GM06990 (cell line): ENCODE results near the gene WDR45B.

Source experiments
- DNase-seq: peaks from one replicate; pipeline ENCODE4 v3.0.0-alpha.2; 2011; ENCODE audit not compliant: insufficient read length; ENCODE audit errors: extremely low read depth
- H3K27me3 ChIP-seq: replicated peaks from 2 replicates; pipeline ENCODE4 v1.6.0; 2011; ENCODE audit warnings: low read length; ENCODE audit not compliant: control insufficient read depth, insufficient read depth
- H3K36me3 ChIP-seq: 2 replicates; pipeline ENCODE4 v1.5.1; 2011; ENCODE audit warnings: low read length; ENCODE audit not compliant: control insufficient read depth, insufficient read depth
- H3K4me3 ChIP-seq: replicated peaks from 2 replicates; pipeline ENCODE4 v1.5.1; 2011; ENCODE audit warnings: low read depth, mild to moderate bottlenecking, control low read depth, low read length
- TF ChIP-seq, protein P1 (sequence below): IDR thresholded peaks from 2 replicates; pipeline ENCODE4 v1.5.1; 2011; ENCODE audit warnings: low read length, control low read depth, mild to moderate bottlenecking, inconsistent platforms; ENCODE audit not compliant: insufficient read depth, poor library complexity, severe bottlenecking

Gene WDR45B

DNA sequence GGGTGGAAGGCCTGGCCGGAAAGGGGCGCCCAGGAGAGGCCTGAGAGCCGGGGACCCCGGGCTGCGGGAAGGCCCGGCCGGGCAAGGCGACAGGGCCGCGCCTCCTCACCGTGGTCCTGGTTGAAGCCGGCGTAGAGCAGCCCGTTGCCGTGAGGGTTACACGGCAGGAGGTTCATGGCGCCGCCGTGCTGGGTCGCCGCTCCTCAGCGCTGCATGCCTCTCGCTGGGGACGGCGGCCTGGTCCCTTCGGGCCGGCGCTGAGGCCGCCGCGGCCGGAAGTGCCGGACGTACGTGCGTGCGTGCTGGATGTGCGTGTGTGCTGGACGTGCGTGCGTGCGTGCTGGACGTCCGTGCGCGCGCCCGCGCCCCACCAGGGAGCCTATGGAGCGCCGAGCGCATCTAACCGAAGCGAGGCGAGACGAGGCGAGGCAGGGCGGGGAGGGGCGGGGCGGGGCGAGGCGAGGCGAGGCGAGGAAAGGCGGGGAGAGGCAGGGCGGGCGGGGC lies at the start of gene WDR45B:
Gene WDR45B, minus strand, starts transcription at position 280 of the 504 bp plus-strand sequence. Its CDS starts 104 bp downstream, at position 176.
- peak within 1 kb of the TSS; percentile 71 for H3K4me3 ChIP-seq
- TF ChIP-seq, protein P1, sequence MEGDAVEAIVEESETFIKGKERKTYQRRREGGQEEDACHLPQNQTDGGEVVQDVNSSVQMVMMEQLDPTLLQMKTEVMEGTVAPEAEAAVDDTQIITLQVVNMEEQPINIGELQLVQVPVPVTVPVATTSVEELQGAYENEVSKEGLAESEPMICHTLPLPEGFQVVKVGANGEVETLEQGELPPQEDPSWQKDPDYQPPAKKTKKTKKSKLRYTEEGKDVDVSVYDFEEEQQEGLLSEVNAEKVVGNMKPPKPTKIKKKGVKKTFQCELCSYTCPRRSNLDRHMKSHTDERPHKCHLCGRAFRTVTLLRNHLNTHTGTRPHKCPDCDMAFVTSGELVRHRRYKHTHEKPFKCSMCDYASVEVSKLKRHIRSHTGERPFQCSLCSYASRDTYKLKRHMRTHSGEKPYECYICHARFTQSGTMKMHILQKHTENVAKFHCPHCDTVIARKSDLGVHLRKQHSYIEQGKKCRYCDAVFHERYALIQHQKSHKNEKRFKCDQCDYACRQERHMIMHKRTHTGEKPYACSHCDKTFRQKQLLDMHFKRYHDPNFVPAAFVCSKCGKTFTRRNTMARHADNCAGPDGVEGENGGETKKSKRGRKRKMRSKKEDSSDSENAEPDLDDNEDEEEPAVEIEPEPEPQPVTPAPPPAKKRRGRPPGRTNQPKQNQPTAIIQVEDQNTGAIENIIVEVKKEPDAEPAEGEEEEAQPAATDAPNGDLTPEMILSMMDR: no peak
- no peaks in the 10 kb centered on the region for H3K27me3 ChIP-seq

GRCh38 chr17:82697808-82698064 lies 49.5 kb upstream of the WDR45B start:
- Histone ChIP-seq H3K4me3 (peak overlapping the region; percentile 72), H3K27me3 (no peaks in the 10 kb centered on the region), H3K36me3 (no peaks in the 10 kb centered on the region)
- DNase-seq: no peak
- TF ChIP-seq, protein P1: no peak

More for the DNA sequence above, at the start of gene WDR45B:
- peak; percentile 98 for DNase-seq
- H3K36me3 ChIP-seq: peaks cover 7% of the 10 kb centered on the region

GRCh38 chr17:82696916-82697807 lies 48.9 kb upstream of the WDR45B start:
- H3K36me3 ChIP-seq: no peaks in the 10 kb centered on the region
- H3K27me3 ChIP-seq: no peaks in the 10 kb centered on the region
- TF ChIP-seq, protein P1: no peak
- peak overlapping the region; percentile 72 for H3K4me3 ChIP-seq
- DNase-seq: no peak

DNA sequence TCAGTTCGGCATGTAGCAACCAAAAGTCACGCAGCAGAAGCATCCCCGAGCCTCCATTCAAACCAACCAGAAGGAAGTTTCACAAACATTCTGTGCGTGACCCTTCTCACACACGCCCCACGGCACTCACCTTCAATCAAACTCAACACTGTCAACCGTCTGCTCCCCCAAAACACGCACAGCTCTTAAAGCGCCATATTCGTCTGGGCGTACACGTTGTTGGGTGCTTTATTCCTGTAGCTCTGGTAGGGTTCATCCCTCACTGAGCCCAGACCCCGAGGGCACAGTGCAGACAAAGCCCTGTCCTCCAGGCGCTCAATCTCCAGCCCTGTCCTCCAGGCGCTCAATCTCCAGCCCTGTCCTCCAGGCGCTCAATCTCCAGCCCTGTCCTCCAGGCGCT lies 48.0 kb upstream of the WDR45B start:
- Histone ChIP-seq H3K4me3 (no peak overlapping the region), H3K27me3 (no peaks in the 10 kb centered on the region), H3K36me3 (no peaks in the 10 kb centered on the region)
- no peak for DNase-seq
- TF ChIP-seq, protein P1: no peak

DNA sequence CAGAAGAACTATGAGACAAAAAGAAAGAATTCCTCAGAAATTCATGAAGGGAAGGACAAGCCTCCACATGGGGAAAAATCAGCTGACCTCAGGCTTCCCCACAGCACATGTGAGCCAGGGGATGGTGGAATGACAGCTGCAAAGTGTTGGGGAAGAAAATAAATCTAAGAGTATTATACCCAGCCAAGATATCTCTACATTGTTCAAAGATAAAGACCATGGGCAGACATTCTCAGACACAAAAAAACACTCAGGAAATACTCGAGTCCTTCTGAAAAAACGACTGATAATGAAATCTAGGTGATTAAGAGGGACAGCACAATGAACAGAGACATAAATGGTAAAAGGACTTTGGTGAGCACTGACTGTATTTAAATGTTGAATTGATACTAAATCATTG lies 46.4 kb upstream of the WDR45B start:
- Histone ChIP-seq H3K27me3 (no peaks in the 10 kb centered on the region), H3K36me3 (no peaks in the 10 kb centered on the region), H3K4me3 (no peak overlapping the region)
- DNase-seq: no peak
- TF ChIP-seq, protein P1: no peak
